H9 (cell line): ENCODE data around the gene SKIDA1. TPM values are rescaled to one million over a fixed set of nuclear protein-coding genes. Genes with fewer than 3 reads are reported as not detected.

Experiments used
- DNase-seq: peaks from one replicate; pipeline ENCODE4 v3.0.0-alpha.2; 2017
- H2AFZ ChIP-seq: one replicate; pipeline ENCODE4 v1.6.1; 2013; ENCODE audit warnings: mild to moderate bottlenecking, low read length, control low read depth, moderate library complexity
- H2AK5ac ChIP-seq: 2 replicates; pipeline ENCODE4 v1.6.1; 2013; ENCODE audit warnings: low read length, control low read depth, mixed read lengths; ENCODE audit not compliant: insufficient read length
- H2BK120ac ChIP-seq: one replicate; pipeline ENCODE4 v1.6.1; 2013; ENCODE audit warnings: low read depth, mild to moderate bottlenecking, low read length, control low read depth, inconsistent platforms; ENCODE audit not compliant: poor library complexity, severe bottlenecking
- H2BK12ac ChIP-seq: 2 replicates; pipeline ENCODE4 v1.6.1; 2013; ENCODE audit warnings: low read length, control low read depth, mixed read lengths, low read depth; ENCODE audit not compliant: insufficient read length
- H2BK15ac ChIP-seq: 2 replicates; pipeline ENCODE4 v1.6.1; 2013; ENCODE audit warnings: low read depth, low read length, control low read depth
- H2BK20ac ChIP-seq: one replicate; pipeline ENCODE4 v1.6.1; 2013; ENCODE audit warnings: low read depth, mild to moderate bottlenecking, low read length, control low read depth, inconsistent platforms; ENCODE audit not compliant: poor library complexity, severe bottlenecking
- H2BK5ac ChIP-seq: 2 replicates; pipeline ENCODE4 v1.6.1; 2013; ENCODE audit warnings: low read length, control low read depth, mixed read lengths; ENCODE audit not compliant: insufficient read length
- H3K14ac ChIP-seq: 2 replicates; pipeline ENCODE4 v1.6.1; 2013; ENCODE audit warnings: low read length, control low read depth; ENCODE audit not compliant: insufficient read depth
- H3K18ac ChIP-seq: 2 replicates; pipeline ENCODE4 v1.6.1; 2013; ENCODE audit warnings: low read depth, mild to moderate bottlenecking, mixed read lengths, low read length, control low read depth; ENCODE audit not compliant: insufficient read length
- H3K23ac ChIP-seq: 2 replicates; pipeline ENCODE4 v1.6.1; 2013; ENCODE audit warnings: low read length, control low read depth, mixed read lengths, low read depth; ENCODE audit not compliant: insufficient read length
- H3K23me2 ChIP-seq: 2 replicates; pipeline ENCODE4 v1.6.1; 2013; ENCODE audit warnings: low read depth, mild to moderate bottlenecking, mixed read lengths, low read length, control low read depth; ENCODE audit not compliant: insufficient read length, poor library complexity, severe bottlenecking
- H3K27ac ChIP-seq: 2 replicates; pipeline ENCODE4 v1.5.1; 2013; ENCODE audit warnings: low read length, control low read depth, mixed read lengths, low read depth; ENCODE audit not compliant: insufficient read length
- H3K27me3 ChIP-seq: 2 replicates; pipeline ENCODE4 v1.6.1; 2013; ENCODE audit warnings: low read length, control low read depth, inconsistent platforms; ENCODE audit not compliant: insufficient read depth
- H3K4ac ChIP-seq: 2 replicates; pipeline ENCODE4 v1.6.1; 2013; ENCODE audit warnings: low read depth, mild to moderate bottlenecking, control low read depth, inconsistent platforms, low read length, moderate library complexity
- H3K4me1 ChIP-seq: 2 replicates; pipeline ENCODE4 v1.6.1; 2013; ENCODE audit warnings: low read length, control low read depth, inconsistent platforms; ENCODE audit not compliant: insufficient read depth
- H3K4me2 ChIP-seq: 2 replicates; pipeline ENCODE4 v1.6.1; 2013; ENCODE audit warnings: low read length, control low read depth, mixed read lengths; ENCODE audit not compliant: insufficient read length, insufficient read depth
- H3K56ac ChIP-seq: 2 replicates; pipeline ENCODE4 v1.6.1; 2013; ENCODE audit warnings: low read depth, mild to moderate bottlenecking, mixed read lengths, low read length, control low read depth; ENCODE audit not compliant: insufficient read length
- H3K79me1 ChIP-seq: 2 replicates; pipeline ENCODE4 v1.6.1; 2013; ENCODE audit warnings: low read depth, mild to moderate bottlenecking, moderate library complexity, low read length, control low read depth, inconsistent platforms; ENCODE audit not compliant: insufficient read depth, poor library complexity, severe bottlenecking
- H3K79me2 ChIP-seq: 2 replicates; pipeline ENCODE4 v1.6.1; 2013; ENCODE audit warnings: low read length, control low read depth, inconsistent platforms; ENCODE audit not compliant: insufficient read depth
- H3K9ac ChIP-seq: 2 replicates; pipeline ENCODE4 v1.6.1; 2013; ENCODE audit warnings: low read length, control low read depth, mixed read lengths; ENCODE audit not compliant: insufficient read length; ENCODE audit errors: extremely low read depth
- H3K9me3 ChIP-seq: one replicate; pipeline ENCODE4 v1.6.1; 2013; ENCODE audit warnings: low read depth, low read length, inconsistent platforms; ENCODE audit not compliant: control insufficient read depth
- H3T11ph ChIP-seq: one replicate; pipeline ENCODE4 v1.6.1; 2013; ENCODE audit warnings: mild to moderate bottlenecking, low read length, control low read depth, inconsistent platforms
- H4K20me1 ChIP-seq: one replicate; pipeline ENCODE4 v1.6.1; 2013; ENCODE audit not compliant: control insufficient read depth, insufficient read length, insufficient read depth
- H4K5ac ChIP-seq: 2 replicates; pipeline ENCODE4 v1.6.1; 2013; ENCODE audit warnings: low read depth, mild to moderate bottlenecking, mixed read lengths, low read length, control low read depth; ENCODE audit not compliant: insufficient read length
- H4K8ac ChIP-seq: replicated peaks from 2 replicates; pipeline ENCODE4 v1.6.1; 2013; ENCODE audit warnings: low read length, control low read depth, mixed read lengths, low read depth; ENCODE audit not compliant: insufficient read length
- H4K91ac ChIP-seq: 2 replicates; pipeline ENCODE4 v1.6.1; 2013; ENCODE audit warnings: low read depth, mild to moderate bottlenecking, moderate library complexity, mixed read lengths, low read length, control low read depth; ENCODE audit not compliant: insufficient read length
- H3K27ac Mint-ChIP-seq, 3 experiments: 2 replicates in 2 of 3; 3 replicates in 1 of 3; pipeline ENCODE4 v1.8.0; 2020 to 2021; ENCODE audit warnings: mixed read lengths in 3 of 3, mild to moderate bottlenecking in 1 of 3, moderate library complexity in 1 of 3
- H3K27me3 Mint-ChIP-seq: 2 replicates; pipeline ENCODE4 v1.8.0; 2021; ENCODE audit warnings: low read depth, mild to moderate bottlenecking, moderate library complexity, mixed read lengths
- H3K36me3 Mint-ChIP-seq, 3 experiments: 2 replicates in 2 of 3; 3 replicates in 1 of 3; pipeline ENCODE4 v1.8.0; 2020 to 2021; ENCODE audit warnings: low read depth in 3 of 3, mixed read lengths in 3 of 3; ENCODE audit not compliant: insufficient read depth in 1 of 3
- H3K4me1 Mint-ChIP-seq, 2 experiments: 2 replicates each; pipeline ENCODE4 v1.8.0; 2020; ENCODE audit warnings: mixed read lengths in 2 of 2
- H3K4me3 Mint-ChIP-seq, 2 experiments: 2 replicates in 1 of 2; 3 replicates in 1 of 2; pipeline ENCODE4 v1.8.0; 2020 to 2021; ENCODE audit warnings: mild to moderate bottlenecking in 2 of 2, mixed read lengths in 2 of 2, moderate library complexity in 1 of 2
- H3K9me3 Mint-ChIP-seq, 2 experiments: 2 replicates in 1 of 2; 3 replicates in 1 of 2; pipeline ENCODE4 v1.8.0; 2020; ENCODE audit warnings: mild to moderate bottlenecking in 2 of 2, mixed read lengths in 2 of 2, moderate library complexity in 1 of 2
- WGBS: extraction: QIAGEN DNeasy Blood & Tissue Kit; methylation state at CpG from one replicate; pipeline ENCODE4 v1.1.7; 2013; ENCODE audit warnings: missing lambda C conversion rate, low lambda C conversion rate, mixed read lengths; ENCODE audit not compliant: insufficient read length; ENCODE audit errors: extremely low coverage; 5-methylcytosine and 5-hydroxymethylcytosine counted together
- total RNA-seq: library from RNA; stranded (reverse); gene quantifications from 2 replicates; pipeline ENCODE4 v1.2.1, GENCODE V29; 2021
- TF ChIP-seq, protein P1 (sequence below): fragments of 200-600 bp; sonication (generic); conservative IDR thresholded peaks from 3 replicates; pipeline ENCODE4 v1.8.0; 2021; ENCODE audit warnings: antibody characterized with exemption, mild to moderate bottlenecking

Gene SKIDA1
- total RNA-seq, 1 experiment from 2014 or later: 5.9 TPM

DNA sequence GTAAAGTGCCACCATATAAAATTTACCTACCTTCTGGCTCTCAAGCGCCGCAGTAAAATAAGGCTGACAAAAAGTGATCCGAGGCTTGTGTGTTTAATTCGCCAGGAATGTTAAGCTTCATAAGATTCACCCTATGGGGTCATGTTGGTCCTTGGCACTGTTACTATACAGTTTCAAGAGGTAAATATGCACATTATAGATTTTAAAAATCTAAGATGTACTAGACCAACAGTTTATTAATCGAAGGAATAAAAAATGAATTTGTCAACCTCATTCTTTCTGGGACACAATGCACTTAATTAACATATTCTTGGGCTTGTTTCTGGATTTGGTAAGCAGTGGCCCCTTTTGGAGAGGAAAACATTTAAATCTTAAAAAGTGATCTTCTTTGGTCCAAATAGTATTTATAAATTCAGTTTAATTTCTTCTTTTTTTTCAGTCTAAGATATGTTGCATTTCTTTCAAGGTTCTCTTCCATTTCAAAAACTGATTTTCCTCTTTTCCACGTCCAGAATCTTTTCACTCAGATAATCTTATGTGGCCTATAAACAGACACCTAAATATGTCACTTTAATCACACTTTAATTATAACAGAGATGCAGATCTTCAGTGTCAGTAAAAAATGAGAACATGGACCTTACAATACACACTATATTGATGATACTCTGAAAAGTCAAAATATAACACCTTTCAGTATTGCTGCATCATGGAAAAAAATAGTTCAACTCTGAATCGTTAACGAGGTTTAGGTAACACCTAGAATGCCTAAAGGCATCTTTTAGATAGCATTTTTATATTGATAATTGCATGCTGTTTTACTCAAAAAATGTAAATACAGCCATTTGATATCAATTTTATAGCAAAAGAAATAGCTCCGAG is 3.8 kb upstream of the SKIDA1 start:
- Histone ChIP-seq H3K9ac (peak overlapping the region; percentile 15), H2BK120ac (no peak overlapping the region), H4K8ac (no peak overlapping the region), H2AK5ac (no peak overlapping the region), H3K9me3 (no peaks in the 10 kb centered on the region), H2BK12ac (no peak overlapping the region), H3K23ac (no peak overlapping the region), H2BK20ac (no peak overlapping the region), H2BK5ac (no peak overlapping the region), H2AFZ (no peak overlapping the region), H3K14ac (no peak overlapping the region), H3K27ac (no peak overlapping the region), H4K20me1 (no peaks in the 10 kb centered on the region), H4K5ac (no peak overlapping the region), H3K4me1 (peaks cover 4% of the 10 kb centered on the region; the same call in 1 of the 2 replicates), H3T11ph (no peak overlapping the region), H3K23me2 (peaks cover 25% of the 10 kb centered on the region), H4K91ac (no peak overlapping the region), H3K18ac (no peak overlapping the region), H3K79me1 (no peaks in the 10 kb centered on the region), H3K4me2 (peak overlapping the region; percentile 80), H3K27me3 (no peaks in the 10 kb centered on the region), H3K4ac (no peak overlapping the region), H2BK15ac (no peak overlapping the region), H3K56ac (no peak overlapping the region), H3K79me2 (no peaks in the 10 kb centered on the region)
- Mint-ChIP-seq H3K27ac (peak overlapping the region; percentile 97 to 99 (median 98)), H3K9me3 (no peaks in the 10 kb centered on the region; a peak in 2 of 5 replicates), H3K4me1 (peaks cover 42 to 44% of the 10 kb centered on the region in 2 experiments), H3K27me3 (no peaks in the 10 kb centered on the region), H3K36me3 (no peaks in the 10 kb centered on the region; a peak in 1 of 7 replicates), H3K4me3 (peak overlapping the region; percentile 74 to 88)
- DNase-seq: no peak
- TF ChIP-seq, protein P1, sequence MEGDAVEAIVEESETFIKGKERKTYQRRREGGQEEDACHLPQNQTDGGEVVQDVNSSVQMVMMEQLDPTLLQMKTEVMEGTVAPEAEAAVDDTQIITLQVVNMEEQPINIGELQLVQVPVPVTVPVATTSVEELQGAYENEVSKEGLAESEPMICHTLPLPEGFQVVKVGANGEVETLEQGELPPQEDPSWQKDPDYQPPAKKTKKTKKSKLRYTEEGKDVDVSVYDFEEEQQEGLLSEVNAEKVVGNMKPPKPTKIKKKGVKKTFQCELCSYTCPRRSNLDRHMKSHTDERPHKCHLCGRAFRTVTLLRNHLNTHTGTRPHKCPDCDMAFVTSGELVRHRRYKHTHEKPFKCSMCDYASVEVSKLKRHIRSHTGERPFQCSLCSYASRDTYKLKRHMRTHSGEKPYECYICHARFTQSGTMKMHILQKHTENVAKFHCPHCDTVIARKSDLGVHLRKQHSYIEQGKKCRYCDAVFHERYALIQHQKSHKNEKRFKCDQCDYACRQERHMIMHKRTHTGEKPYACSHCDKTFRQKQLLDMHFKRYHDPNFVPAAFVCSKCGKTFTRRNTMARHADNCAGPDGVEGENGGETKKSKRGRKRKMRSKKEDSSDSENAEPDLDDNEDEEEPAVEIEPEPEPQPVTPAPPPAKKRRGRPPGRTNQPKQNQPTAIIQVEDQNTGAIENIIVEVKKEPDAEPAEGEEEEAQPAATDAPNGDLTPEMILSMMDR: no peak
- no CpG with 5 or more reads among the region's 9 CpGs for WGBS
